Dedifferentiated amniotic fluid mesenchymal stem cell (primary cell): Measurements from ENCODE around the gene PRR30.
"Not testable (repeated sequence)": the region's sequence is repeated elsewhere in the genome, so short reads cannot be mapped to it uniquely, and the experiment has no call there.

Experiments used
- DNase-seq: peaks from one replicate; pipeline ENCODE4 v3.0.0-alpha.2; 2016; ENCODE audit errors: extremely low spot score

Gene PRR30

GRCh38 chr2:27128668-27129571, 10.3 kb downstream of the PRR30 start:
- no peak for DNase-seq

GRCh38 chr2:27127883-27128667, 11.1 kb downstream of the PRR30 start:
- no peak for DNase-seq

GRCh38 chr2:27126252-27126710, 12.9 kb downstream of the PRR30 start:
- DNase-seq, result no peak

- DNase-seq, result no peak
Observed at GRCh38 chr2:27125104-27125503, 14.1 kb downstream of the PRR30 start.

GRCh38 chr2:27123302-27124150, 15.7 kb downstream of the PRR30 start, which contains the start of gene ABHD1:
TSS of gene ABHD1 (plus strand) at chr2:27123815. CDS start at chr2:27123949, 134 bp downstream.
- DNase-seq, result no peak

- no peak for DNase-seq
Observed at GRCh38 chr2:27122791-27123190, 16.4 kb downstream of the PRR30 start.

GRCh38 chr2:27121906-27122305, 17.3 kb downstream of the PRR30 start:
- DNase-seq, result no peak

GRCh38 chr2:27119330-27119670, 19.9 kb downstream of the PRR30 start:
- not testable (repeated sequence) for DNase-seq

- DNase-seq, result no peak
Observed at GRCh38 chr2:27118525-27119329, 20.5 kb downstream of the PRR30 start, which contains the start of gene CGREF1. TSS of gene CGREF1 (minus strand) at chr2:27119128. CDS start at chr2:27104366, 14,762 bp downstream.

- no peak for DNase-seq
Observed at GRCh38 chr2:27117995-27118524, 21.1 kb downstream of the PRR30 start.

GRCh38 chr2:27115519-27115918, 23.7 kb downstream of the PRR30 start:
- no peak for DNase-seq

GRCh38 chr2:27111392-27112078, 27.7 kb downstream of the PRR30 start:
- DNase-seq, result not testable (repeated sequence)

- not testable (repeated sequence) for DNase-seq
Observed at GRCh38 chr2:27110603-27111352, 28.4 kb downstream of the PRR30 start.

- no peak for DNase-seq
Observed at GRCh38 chr2:27109083-27109482, 30.1 kb downstream of the PRR30 start.

- DNase-seq, result no peak
Observed at GRCh38 chr2:27108221-27108620, 31.0 kb downstream of the PRR30 start.

GRCh38 chr2:27105981-27106380, 33.2 kb downstream of the PRR30 start:
- no peak for DNase-seq

GRCh38 chr2:27102329-27102728, 36.9 kb downstream of the PRR30 start:
- no peak for DNase-seq

GRCh38 chr2:27100036-27100435, 39.2 kb downstream of the PRR30 start:
- DNase-seq, result no peak

- DNase-seq, result no peak
Observed at GRCh38 chr2:27099334-27099955, 39.8 kb downstream of the PRR30 start.
